Neuronal stem cell (in vitro differentiated cells): ENCODE measurements around the gene ART1. TPM values are rescaled to one million over a fixed set of nuclear protein-coding genes. Genes with fewer than 3 reads are reported as not detected.
"Not testable (repeated sequence)": the region's sequence is repeated elsewhere in the genome, so short reads cannot be mapped to it uniquely, and the experiment has no call there.

Source experiments
- DNase-seq: peaks from one replicate; pipeline ENCODE4 v3.0.0-alpha.2; 2013; ENCODE audit warnings: low spot score
- H2AFZ ChIP-seq: one replicate; pipeline ENCODE4 v1.6.1; 2013; ENCODE audit warnings: mild to moderate bottlenecking, low read length, inconsistent platforms
- H2AK5ac ChIP-seq: 2 replicates; pipeline ENCODE4 v1.6.1; 2013; ENCODE audit warnings: low read depth, mild to moderate bottlenecking, inconsistent platforms, low read length, moderate library complexity, mixed read lengths
- H2BK120ac ChIP-seq: 2 replicates; pipeline ENCODE4 v1.6.1; 2013; ENCODE audit warnings: low read depth, mild to moderate bottlenecking, inconsistent platforms, low read length, moderate library complexity, mixed read lengths
- H2BK12ac ChIP-seq: one replicate; pipeline ENCODE4 v1.6.1; 2013; ENCODE audit warnings: low read length, inconsistent platforms
- H2BK15ac ChIP-seq: 2 replicates; pipeline ENCODE4 v1.6.1; 2013; ENCODE audit warnings: mild to moderate bottlenecking, low read length, inconsistent platforms, mixed read lengths
- H2BK5ac ChIP-seq: one replicate; pipeline ENCODE4 v1.6.1; 2013; ENCODE audit warnings: inconsistent platforms, mild to moderate bottlenecking, low read length, moderate library complexity
- H3K14ac ChIP-seq: one replicate; pipeline ENCODE4 v1.6.1; 2013; ENCODE audit warnings: low read length, inconsistent platforms
- H3K18ac ChIP-seq: 2 replicates; pipeline ENCODE4 v1.6.1; 2013; ENCODE audit warnings: low read length, inconsistent platforms
- H3K23ac ChIP-seq: 2 replicates; pipeline ENCODE4 v1.6.1; 2013; ENCODE audit warnings: low read depth, mild to moderate bottlenecking, mixed read lengths, low read length, inconsistent platforms; ENCODE audit not compliant: poor library complexity
- H3K27ac ChIP-seq: replicated peaks from 3 replicates; pipeline ENCODE4 v1.5.1; 2013; ENCODE audit warnings: low read length, inconsistent platforms
- H3K27me3 ChIP-seq, 3 experiments: 2 replicates each; pipeline ENCODE4 v1.6.1; 2013; ENCODE audit warnings: low read length in 3 of 3, mild to moderate bottlenecking in 2 of 3, inconsistent platforms in 1 of 3, low read depth in 1 of 3, mixed read lengths in 1 of 3, moderate library complexity in 1 of 3; ENCODE audit not compliant: control insufficient read depth in 3 of 3, insufficient read depth in 3 of 3
- H3K36me3 ChIP-seq, 2 donors: replicated peaks in 1 of 2; 2 replicates each; pipeline ENCODE4 v1.6.1; 2013; ENCODE audit warnings: low read length in 2 of 2; ENCODE audit not compliant: control insufficient read depth in 2 of 2, insufficient read depth in 2 of 2
- H3K4ac ChIP-seq: 2 replicates; pipeline ENCODE4 v1.6.1; 2013; ENCODE audit warnings: inconsistent platforms, mild to moderate bottlenecking, low read length, moderate library complexity
- H3K4me1 ChIP-seq, 2 donors: 1 replicate in 1 of 2; 2 replicates in 1 of 2; pipeline ENCODE4 v1.6.1; 2013; ENCODE audit warnings: low read length in 2 of 2, low read depth in 1 of 2; ENCODE audit not compliant: control insufficient read depth in 2 of 2, insufficient read depth in 1 of 2
- H3K4me2 ChIP-seq: one replicate; pipeline ENCODE4 v1.6.1; 2013; ENCODE audit warnings: mild to moderate bottlenecking, low read length, inconsistent platforms; ENCODE audit not compliant: insufficient read depth, poor library complexity, severe bottlenecking
- H3K4me3 ChIP-seq, 2 donors: 2 replicates each; pipeline ENCODE4 v1.5.1; 2013; ENCODE audit warnings: low read length in 2 of 2, mild to moderate bottlenecking in 2 of 2, inconsistent platforms in 1 of 2, moderate library complexity in 1 of 2
- H3K79me1 ChIP-seq: one replicate; pipeline ENCODE4 v1.6.1; 2013; ENCODE audit warnings: low read depth, mild to moderate bottlenecking, inconsistent platforms, low read length, moderate library complexity
- H3K9ac ChIP-seq: one replicate; pipeline ENCODE4 v1.6.1; 2013; ENCODE audit warnings: mild to moderate bottlenecking, low read depth, low read length, inconsistent platforms; ENCODE audit not compliant: poor library complexity
- H3K9me3 ChIP-seq, 2 donors: replicated peaks in 1 of 2; 2 replicates each; pipeline versions ENCODE3 to v1.6.1; 2013; ENCODE audit warnings: low read length in 2 of 2, mild to moderate bottlenecking in 2 of 2, inconsistent platforms in 1 of 2, low read depth in 1 of 2, mixed read lengths in 1 of 2, moderate library complexity in 1 of 2; ENCODE audit not compliant: control insufficient read depth in 2 of 2, insufficient read depth in 1 of 2
- H4K8ac ChIP-seq: one replicate; pipeline ENCODE4 v1.6.1; 2013; ENCODE audit warnings: low read depth, mild to moderate bottlenecking, inconsistent platforms, low read length, moderate library complexity
- H4K91ac ChIP-seq: one replicate; pipeline ENCODE4 v1.6.1; 2013; ENCODE audit warnings: low read length, low read depth, mild to moderate bottlenecking, inconsistent platforms; ENCODE audit not compliant: poor library complexity
- WGBS, 2 donors: extraction: QIAGEN DNeasy Blood & Tissue Kit; methylation state at CpG; one replicate each; pipeline ENCODE4 v1.1.7; 2013; ENCODE audit warnings: missing lambda C conversion rate in 2 of 2, mixed read lengths in 1 of 2; ENCODE audit not compliant: insufficient read length in 2 of 2, insufficient replicate concordance in 1 of 2; ENCODE audit errors: extremely low coverage in 2 of 2; 5-methylcytosine and 5-hydroxymethylcytosine counted together
- polyA plus RNA-seq, 2 experiments: library from polyadenylated mRNA; stranded (reverse); fragments of 200-250 nt; gene quantifications; one replicate each; pipeline ENCODE4 v1.2.3, GENCODE V29; 2013

Gene ART1
- not detected for polyA plus RNA-seq (2013, experiment 1 of 2)
- 0.03 TPM for polyA plus RNA-seq (2013, experiment 2 of 2)

GRCh38 chr11:3644817-3645235 is at the start of gene ART1:
Gene ART1, plus strand, starts transcription at chr11:3645128. Its CDS starts 14,086 bp downstream, at chr11:3659214.
- Histone ChIP-seq H3K23ac (no peak within 1 kb of the TSS), H3K79me1 (no peaks in the 10 kb centered on the region)
- no CpG with 5 or more reads among the region's 4 CpGs for WGBS, 2 donors

GRCh38 chr11:3597743-3598142 is 47.2 kb upstream of the ART1 start:
- H3K9ac ChIP-seq, H3K27me3 ChIP-seq, H3K14ac ChIP-seq, H2AK5ac ChIP-seq, H2BK120ac ChIP-seq, H2BK5ac ChIP-seq, H3K27ac ChIP-seq, H4K8ac ChIP-seq, H2BK15ac ChIP-seq, H3K4me2 ChIP-seq, H3K18ac ChIP-seq, H3K79me1 ChIP-seq, DNase-seq, H3K36me3 ChIP-seq, H3K4me3 ChIP-seq, H4K91ac ChIP-seq, H3K23ac ChIP-seq, H3K9me3 ChIP-seq, H3K4me1 ChIP-seq, H2AFZ ChIP-seq, H2BK12ac ChIP-seq, H3K4ac ChIP-seq: not testable (repeated sequence)
- no CpG with 5 or more reads among the region's 15 CpGs for WGBS, 2 donors

More at GRCh38 chr11:3644817-3645235, at the start of gene ART1:
- Histone ChIP-seq H3K4me1 (peaks cover 3 to 5% of the 10 kb centered on the region in 2 donors), H3K27me3 (peaks cover 0 to 4% (median 0%) of the 10 kb centered on the region in 3 experiments), H3K14ac (no peak within 1 kb of the TSS), H3K4ac (no peak within 1 kb of the TSS), H2BK5ac (peak within 1 kb of the TSS; percentile 71), H4K8ac (no peak within 1 kb of the TSS), H3K4me2 (no peak within 1 kb of the TSS), H2BK12ac (no peak within 1 kb of the TSS), H3K36me3 (no peaks in the 10 kb centered on the region), H2BK120ac (no peak within 1 kb of the TSS), H3K9me3 (peaks cover 4 to 9% of the 10 kb centered on the region in 2 donors), H4K91ac (no peak within 1 kb of the TSS), H3K4me3 (no peak within 1 kb of the TSS), H3K9ac (no peak within 1 kb of the TSS), H3K27ac (no peak within 1 kb of the TSS), H2AK5ac (peak within 1 kb of the TSS; percentile 68), H2BK15ac (peak within 1 kb of the TSS; percentile 94), H2AFZ (no peak within 1 kb of the TSS), H3K18ac (no peak within 1 kb of the TSS)
- no peak for DNase-seq

GRCh38 chr11:3600201-3600600 is 44.7 kb upstream of the ART1 start:
- not testable (repeated sequence) for H3K9me3 ChIP-seq, H3K9ac ChIP-seq, H2BK120ac ChIP-seq, H2BK15ac ChIP-seq, H4K91ac ChIP-seq, H3K27ac ChIP-seq, H2BK12ac ChIP-seq, H4K8ac ChIP-seq, DNase-seq, H3K23ac ChIP-seq, H3K4me2 ChIP-seq, H3K18ac ChIP-seq, H3K27me3 ChIP-seq, H2AFZ ChIP-seq, H2BK5ac ChIP-seq, H3K4ac ChIP-seq, H3K36me3 ChIP-seq, H2AK5ac ChIP-seq, H3K4me1 ChIP-seq, H3K4me3 ChIP-seq, H3K79me1 ChIP-seq, H3K14ac ChIP-seq
- no CpG with 5 or more reads among the region's 10 CpGs for WGBS, 2 donors

GRCh38 chr11:3604167-3604566 is 40.8 kb upstream of the ART1 start:
- Histone ChIP-seq H3K4ac (no peak overlapping the region), H2BK5ac (no peak overlapping the region), H3K14ac (no peak overlapping the region), H2AK5ac (no peak overlapping the region), H3K4me2 (no peak overlapping the region), H3K9ac (no peak overlapping the region), H2BK15ac (no peak overlapping the region), H3K9me3 (no peaks in the 10 kb centered on the region), H3K4me1 (no peaks in the 10 kb centered on the region), H2AFZ (no peak overlapping the region), H3K23ac (no peak overlapping the region), H2BK12ac (no peak overlapping the region), H3K18ac (no peak overlapping the region), H3K4me3 (no peak overlapping the region), H4K91ac (no peak overlapping the region), H3K79me1 (no peaks in the 10 kb centered on the region), H3K27me3 (peaks cover 0 to 2% (median 0%) of the 10 kb centered on the region in 3 experiments), H2BK120ac (no peak overlapping the region), H3K36me3 (no peaks in the 10 kb centered on the region), H3K27ac (no peak overlapping the region), H4K8ac (no peak overlapping the region)
- WGBS, 2 donors: no CpG with 5 or more reads among the region's 3 CpGs
- no peak for DNase-seq
